WTC11 (cell line): ENCODE data around the gene TIE1. TPM values are rescaled to one million over a fixed set of nuclear protein-coding genes. Genes with fewer than 3 reads are reported as not detected.

Experiments
- ATAC-seq: fragments of 200-7000 bp; cut with Tn5 transposase; 2 replicates; pipeline ENCODE4 v1.10.0; 2021; ENCODE audit warnings: mild to moderate bottlenecking, moderate library complexity
- CTCF ChIA-PET: fragments of 300-600 bp; sonication (Branson Sonifier 250); formaldehyde crosslinking; loops from one replicate; lab custom pipeline; 2021; ENCODE audit warnings: antibody characterized with exemption; lab: Charles Lee
- POLR2A ChIA-PET: fragments of 350-600 bp; sonication (Branson Sonifier 250); formaldehyde crosslinking; loops from one replicate; lab custom pipeline; 2021; ENCODE audit warnings: antibody characterized with exemption; lab: Charles Lee
- DNase-seq: peaks from one replicate; pipeline ENCODE4 v3.0.0; 2021; ENCODE audit warnings: low spot score
- H3K27ac Mint-ChIP-seq: 2 replicates; pipeline ENCODE4 v1.8.0; 2021; ENCODE audit warnings: mixed read lengths
- H3K27me3 Mint-ChIP-seq: 2 replicates; pipeline ENCODE4 v1.8.0; 2021; ENCODE audit warnings: low read depth, mild to moderate bottlenecking, moderate library complexity, mixed read lengths
- H3K36me3 Mint-ChIP-seq: 2 replicates; pipeline ENCODE4 v1.8.0; 2021; ENCODE audit warnings: mixed read lengths
- H3K4me1 Mint-ChIP-seq: 2 replicates; pipeline ENCODE4 v1.8.0; 2022; ENCODE audit warnings: mixed read lengths
- H3K4me3 Mint-ChIP-seq: 2 replicates; pipeline ENCODE4 v1.8.0; 2021; ENCODE audit warnings: mild to moderate bottlenecking, moderate library complexity, mixed read lengths
- H3K9me3 Mint-ChIP-seq: 2 replicates; pipeline ENCODE4 v1.8.0; 2021; ENCODE audit warnings: mixed read lengths
- ATF3 ChIP-seq: sonication (generic); formaldehyde crosslinking; conservative IDR thresholded peaks from 2 replicates; pipeline ENCODE4 v1.8.1; 2022; ENCODE audit warnings: mild to moderate bottlenecking, missing genetic modification reagents
- CBFB ChIP-seq: sonication (generic); formaldehyde crosslinking; IDR thresholded peaks from 2 replicates; pipeline ENCODE4 v1.8.1; 2022; ENCODE audit warnings: mild to moderate bottlenecking, low read depth, missing genetic modification reagents
- CREM ChIP-seq: sonication (generic); formaldehyde crosslinking; IDR thresholded peaks from 2 replicates; pipeline ENCODE4 v1.8.1; 2022; ENCODE audit warnings: mild to moderate bottlenecking, missing genetic modification reagents, moderate library complexity
- E2F5 ChIP-seq: sonication (generic); formaldehyde crosslinking; IDR thresholded peaks from 2 replicates; pipeline ENCODE4 v1.8.1; 2022; ENCODE audit warnings: mild to moderate bottlenecking, moderate library complexity, missing genetic modification reagents
- FOXJ3 ChIP-seq: sonication (generic); formaldehyde crosslinking; IDR thresholded peaks from 2 replicates; pipeline ENCODE4 v1.9.0; 2021; ENCODE audit warnings: missing genetic modification reagents, mild to moderate bottlenecking, borderline replicate concordance
- FOXK1 ChIP-seq: sonication (generic); formaldehyde crosslinking; IDR thresholded peaks from 2 replicates; pipeline ENCODE4 v1.8.0; 2022; ENCODE audit warnings: mild to moderate bottlenecking, moderate library complexity, missing genetic modification reagents
- FOXP4 ChIP-seq: sonication (generic); formaldehyde crosslinking; IDR thresholded peaks from 2 replicates; pipeline ENCODE4 v1.8.0; 2022; ENCODE audit warnings: mild to moderate bottlenecking, missing genetic modification reagents
- MAX ChIP-seq: sonication (generic); formaldehyde crosslinking; IDR thresholded peaks from 2 replicates; pipeline ENCODE4 v1.8.0; 2022; ENCODE audit warnings: mild to moderate bottlenecking, missing genetic modification reagents
- MLX ChIP-seq: sonication (generic); formaldehyde crosslinking; IDR thresholded peaks from 2 replicates; pipeline ENCODE4 v1.8.1; 2023; ENCODE audit warnings: mild to moderate bottlenecking, missing genetic modification reagents, moderate library complexity
- MXD4 ChIP-seq: fragments of 250-450 bp; sonication (Bioruptor Pico); IDR thresholded peaks from 2 replicates; pipeline ENCODE4 v1.8.0; 2021; ENCODE audit warnings: mild to moderate bottlenecking, moderate library complexity, borderline replicate concordance
- NFYB ChIP-seq: sonication (generic); formaldehyde crosslinking; conservative IDR thresholded peaks from 2 replicates; pipeline ENCODE4 v1.8.0; 2022; ENCODE audit warnings: low read depth, missing genetic modification reagents
- OVOL2 ChIP-seq: fragments of 250-450 bp; sonication (Bioruptor Pico); IDR thresholded peaks from 2 replicates; pipeline ENCODE4 v1.9.0; 2021; ENCODE audit warnings: mild to moderate bottlenecking, borderline replicate concordance
- SMAD3 ChIP-seq: sonication (generic); formaldehyde crosslinking; IDR thresholded peaks from 2 replicates; pipeline ENCODE4 v1.8.0; 2022; ENCODE audit warnings: missing genetic modification reagents, mild to moderate bottlenecking, borderline replicate concordance
- SOX15 ChIP-seq: fragments of 250-450 bp; sonication (Bioruptor Pico); IDR thresholded peaks from 2 replicates; pipeline ENCODE4 v1.9.0; 2021; ENCODE audit warnings: mild to moderate bottlenecking
- STAT6 ChIP-seq: sonication (generic); formaldehyde crosslinking; conservative IDR thresholded peaks from 2 replicates; pipeline ENCODE4 v1.8.1; 2023; ENCODE audit warnings: mild to moderate bottlenecking, low read depth, missing genetic modification reagents, moderate library complexity
- TEAD1 ChIP-seq: sonication (generic); formaldehyde crosslinking; IDR thresholded peaks from 2 replicates; pipeline ENCODE4 v1.8.0; 2022; ENCODE audit warnings: mild to moderate bottlenecking, missing genetic modification reagents
- TEAD4 ChIP-seq: sonication (generic); formaldehyde crosslinking; IDR thresholded peaks from 2 replicates; pipeline ENCODE4 v1.8.0; 2022; ENCODE audit warnings: mild to moderate bottlenecking, missing genetic modification reagents
- TP53 ChIP-seq: sonication (generic); formaldehyde crosslinking; IDR thresholded peaks from 2 replicates; pipeline ENCODE4 v1.8.1; 2023; ENCODE audit warnings: mild to moderate bottlenecking, missing genetic modification reagents
- ZBTB43 ChIP-seq: sonication (generic); formaldehyde crosslinking; IDR thresholded peaks from 2 replicates; pipeline ENCODE4 v1.8.1; 2023; ENCODE audit warnings: mild to moderate bottlenecking, missing genetic modification reagents
- ZMAT4 ChIP-seq: fragments of 250-450 bp; sonication (Bioruptor Pico); IDR thresholded peaks from 2 replicates; pipeline ENCODE4 v1.9.0; 2021; ENCODE audit warnings: mild to moderate bottlenecking
- ZNF138 ChIP-seq: sonication (generic); formaldehyde crosslinking; conservative IDR thresholded peaks from 2 replicates; pipeline ENCODE4 v1.8.1; 2022; ENCODE audit warnings: mild to moderate bottlenecking, moderate library complexity, missing genetic modification reagents
- total RNA-seq: library from RNA; stranded (reverse); gene quantifications from 3 replicates; pipeline ENCODE4 v1.2.3, GENCODE V29; 2021

Gene TIE1
- total RNA-seq, 1 experiment from 2014 or later, result 2.5 TPM

GRCh38 chr1:43315963-43316737 is 15.4 kb downstream of the TIE1 start:
- ChIA-PET CTCF (interaction anchor here (0.8 to 2.4 kb wide), 4 partner anchors 22 to 98 kb away, joined by 3 to 10 read pairs (median 6); partner anchors contain the start of genes C1orf210 and CDC20), POLR2A (no interaction called here)
- ATAC-seq (no peak), DNase-seq (no peak)
- no peak for TF ChIP-seq CBFB (CRISPR knock-in tag)
- no peak for TF ChIP-seq TEAD4 (CRISPR knock-in tag)
- TF ChIP-seq MLX, result no peak
- no peak for TF ChIP-seq ZNF138 (CRISPR knock-in tag)
- TF ChIP-seq NFYB (CRISPR knock-in tag), result no peak
- TF ChIP-seq FOXP4, result no peak
- no peak for TF ChIP-seq E2F5 (CRISPR knock-in tag)
- no peak for TF ChIP-seq MXD4
- TF ChIP-seq FOXK1 (CRISPR knock-in tag), result no peak
- no peak for TF ChIP-seq TEAD1 (CRISPR knock-in tag)
- TF ChIP-seq ZBTB43 (CRISPR knock-in tag), result no peak
- no peak for TF ChIP-seq ZMAT4 (CRISPR knock-in tag)
- TF ChIP-seq MAX, result no peak
- TF ChIP-seq FOXJ3 (CRISPR knock-in tag), result no peak
- TF ChIP-seq ATF3 (CRISPR knock-in tag), result no peak
- no peak for TF ChIP-seq TP53
- TF ChIP-seq SOX15 (CRISPR knock-in tag), result no peak
- TF ChIP-seq SMAD3 (CRISPR knock-in tag), result no peak
- Mint-ChIP-seq H3K36me3 (no peaks in the 10 kb centered on the region), H3K27me3 (no peaks in the 10 kb centered on the region), H3K4me3 (no peak overlapping the region), H3K9me3 (no peaks in the 10 kb centered on the region), H3K27ac (no peak overlapping the region), H3K4me1 (peaks cover 6% of the 10 kb centered on the region)

- peak; percentile 41; the same call in 1 of the 2 replicates for ATAC-seq
- H3K4me3 Mint-ChIP-seq, result no peak overlapping the region
- CTCF ChIA-PET, result interaction anchor here (0.8 to 2.4 kb wide), 4 partner anchors 23 to 98 kb away, joined by 3 to 10 read pairs (median 6); partner anchors contain the start of genes C1orf210 and CDC20
- TF ChIP-seq OVOL2 (no peak), STAT6 (CRISPR knock-in tag) (no peak), ZBTB43 (CRISPR knock-in tag) (no peak), SOX15 (CRISPR knock-in tag) (no peak), CREM (CRISPR knock-in tag) (no peak), ZNF138 (CRISPR knock-in tag) (no peak)
Measured at GRCh38 chr1:43316738-43317520, 16.1 kb downstream of the TIE1 start.

More at GRCh38 chr1:43316738-43317520, 16.1 kb downstream of the TIE1 start:
- no peaks in the 10 kb centered on the region for H3K27me3 Mint-ChIP-seq
- no peaks in the 10 kb centered on the region for H3K9me3 Mint-ChIP-seq
- POLR2A ChIA-PET, result interaction anchor here (0.7 kb wide), 1 partner anchor 33 kb away, joined by 3 read pairs; no protein-coding TSS in a partner anchor
- H3K36me3 Mint-ChIP-seq, result no peaks in the 10 kb centered on the region
- H3K27ac Mint-ChIP-seq, result no peak overlapping the region
- peaks cover 6% of the 10 kb centered on the region for H3K4me1 Mint-ChIP-seq
- no peak for DNase-seq
